ENCODE data around the gene SLU7.
"Not testable (repeated sequence)": the region's sequence is repeated elsewhere in the genome, so short reads cannot be mapped to it uniquely, and the experiment has no call there.

SLU7 gene

DNA sequence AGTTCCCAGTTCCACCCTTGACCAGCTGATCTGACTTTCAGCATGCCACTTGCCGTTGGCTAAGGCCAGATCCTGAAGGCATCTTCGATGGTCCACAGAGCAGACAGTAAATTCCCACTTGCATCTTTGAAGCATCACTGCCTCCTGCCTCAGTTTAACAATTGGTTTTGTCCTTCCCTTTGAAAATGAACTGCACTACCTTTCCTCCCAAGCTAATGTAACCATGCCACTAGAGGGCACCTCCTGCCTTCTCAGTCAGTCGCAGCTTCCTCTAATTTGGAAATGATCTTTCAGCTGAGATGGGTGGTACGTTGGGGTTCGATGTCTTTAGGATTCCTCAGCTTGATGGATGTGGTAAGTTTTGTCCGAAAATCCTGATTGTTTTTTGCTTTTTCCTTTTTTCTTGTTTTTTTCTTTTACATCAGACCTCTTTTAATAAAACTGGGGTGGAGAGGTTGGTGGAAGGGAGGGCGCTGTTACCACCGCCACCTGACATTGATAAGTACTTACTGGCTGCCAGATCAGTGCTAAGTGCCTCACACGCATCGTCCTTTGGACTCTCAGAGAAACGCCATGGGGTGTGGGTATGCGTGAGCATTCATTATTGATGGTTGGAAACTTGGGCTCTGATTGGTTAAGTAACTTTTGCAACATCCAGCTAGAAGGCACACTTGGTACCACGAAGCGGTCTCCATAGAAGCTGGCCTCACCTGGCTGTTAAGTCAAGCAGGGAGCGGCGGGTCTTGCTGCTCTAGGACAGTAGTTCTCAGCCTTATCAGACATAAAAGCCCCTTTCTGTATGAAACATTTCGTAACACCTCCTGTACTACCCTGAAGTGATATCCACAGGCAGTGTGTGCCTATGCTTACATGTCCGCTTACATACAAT, 19.7 kb upstream of the SLU7 start:
- H3K9me3 Mint-ChIP-seq: no peaks in the 10 kb centered on the region
- H3K27me3 Mint-ChIP-seq: peaks cover 5% of the 10 kb centered on the region
- H3K4me1 Mint-ChIP-seq (ENCODE audit: low read depth): peaks cover 80% of the 10 kb centered on the region
- peak overlapping the region; percentile 98 for H3K27ac Mint-ChIP-seq
- H3K36me3 Mint-ChIP-seq (ENCODE audit: low read depth): no peaks in the 10 kb centered on the region
- H3K4me3 Mint-ChIP-seq: peak overlapping the region; percentile 87

- no peaks in the 10 kb centered on the region for H3K36me3 Mint-ChIP-seq (ENCODE audit: low read depth)
- peaks cover 70% of the 10 kb centered on the region for H3K4me1 Mint-ChIP-seq (ENCODE audit: low read depth)
- H3K9me3 Mint-ChIP-seq: no peaks in the 10 kb centered on the region
- peak overlapping the region; percentile 72 for H3K27ac Mint-ChIP-seq
- peaks cover 5% of the 10 kb centered on the region for H3K27me3 Mint-ChIP-seq
- H3K4me3 Mint-ChIP-seq: peak overlapping the region; percentile 38
These were observed 18.4 kb upstream of the SLU7 start for GRCh38 chr5:160437271-160437670.

- not testable (repeated sequence) for H3K4me3 Mint-ChIP-seq; H3K9me3 Mint-ChIP-seq; H3K27me3 Mint-ChIP-seq; H3K36me3 Mint-ChIP-seq (ENCODE audit: low read depth)
- Mint-ChIP-seq H3K4me1 (ENCODE audit: low read depth) (peaks cover 65% of the 10 kb centered on the region), H3K27ac (peak overlapping the region; percentile 72)
These were observed 17.8 kb upstream of the SLU7 start for GRCh38 chr5:160436661-160437060.

GRCh38 chr5:160436017-160436416, 17.1 kb upstream of the SLU7 start:
- H3K27me3 Mint-ChIP-seq: peaks cover 5% of the 10 kb centered on the region
- H3K4me3 Mint-ChIP-seq: no peak overlapping the region
- H3K4me1 Mint-ChIP-seq (ENCODE audit: low read depth): peaks cover 59% of the 10 kb centered on the region
- no peaks in the 10 kb centered on the region for H3K9me3 Mint-ChIP-seq
- H3K27ac Mint-ChIP-seq: peak overlapping the region; percentile 31
- H3K36me3 Mint-ChIP-seq (ENCODE audit: low read depth): no peaks in the 10 kb centered on the region

- Mint-ChIP-seq H3K27ac (peak overlapping the region; percentile 31), H3K4me3 (no peak overlapping the region), H3K27me3 (peaks cover 5% of the 10 kb centered on the region), H3K9me3 (no peaks in the 10 kb centered on the region), H3K4me1 (ENCODE audit: low read depth) (peaks cover 54% of the 10 kb centered on the region), H3K36me3 (ENCODE audit: low read depth) (no peaks in the 10 kb centered on the region)
These were observed 16.7 kb upstream of the SLU7 start for GRCh38 chr5:160435532-160435931.

DNA sequence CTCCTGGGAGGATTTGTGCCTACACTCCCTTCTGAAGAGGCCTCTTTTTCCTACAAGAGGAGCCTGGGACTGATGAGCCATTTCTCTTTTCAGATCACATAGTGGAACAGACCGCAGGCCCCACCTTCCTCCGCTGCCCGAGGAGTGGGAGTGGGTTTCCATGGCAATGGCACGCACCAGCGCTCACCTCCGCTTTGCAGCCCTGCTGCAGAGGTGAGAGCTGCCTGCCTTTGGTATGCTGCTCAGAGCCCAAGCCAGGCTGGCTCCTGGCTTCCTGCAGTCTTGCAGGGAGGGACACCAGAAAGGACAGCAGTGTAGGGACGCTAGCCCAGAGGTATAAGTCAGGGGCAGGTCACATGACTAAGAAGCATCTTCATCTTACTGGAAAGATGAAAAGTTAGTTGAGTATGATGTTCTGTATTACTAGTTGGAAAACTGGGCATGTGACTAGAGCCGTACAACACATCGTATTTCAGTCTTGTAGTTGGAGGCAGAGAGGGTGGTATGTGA, 15.2 kb upstream of the SLU7 start:
- Mint-ChIP-seq H3K9me3 (no peaks in the 10 kb centered on the region), H3K27me3 (peaks cover 5% of the 10 kb centered on the region), H3K4me1 (ENCODE audit: low read depth) (peaks cover 41% of the 10 kb centered on the region), H3K36me3 (ENCODE audit: low read depth) (peaks cover 3% of the 10 kb centered on the region), H3K4me3 (no peak overlapping the region), H3K27ac (no peak overlapping the region)

- H3K27me3 Mint-ChIP-seq: peaks cover 5% of the 10 kb centered on the region
- no peak overlapping the region for H3K4me3 Mint-ChIP-seq
- H3K4me1 Mint-ChIP-seq (ENCODE audit: low read depth): peaks cover 32% of the 10 kb centered on the region
- H3K9me3 Mint-ChIP-seq: no peaks in the 10 kb centered on the region
- no peak overlapping the region for H3K27ac Mint-ChIP-seq
- peaks cover 16% of the 10 kb centered on the region for H3K36me3 Mint-ChIP-seq (ENCODE audit: low read depth)
These were observed 13.9 kb upstream of the SLU7 start for GRCh38 chr5:160432787-160433186.

GRCh38 chr5:160432196-160432595, 13.3 kb upstream of the SLU7 start:
- H3K27me3 Mint-ChIP-seq: peaks cover 5% of the 10 kb centered on the region
- H3K36me3 Mint-ChIP-seq (ENCODE audit: low read depth): peaks cover 22% of the 10 kb centered on the region
- peaks cover 30% of the 10 kb centered on the region for H3K4me1 Mint-ChIP-seq (ENCODE audit: low read depth)
- H3K4me3 Mint-ChIP-seq: no peak overlapping the region
- no peaks in the 10 kb centered on the region for H3K9me3 Mint-ChIP-seq
- H3K27ac Mint-ChIP-seq: no peak overlapping the region

DNA sequence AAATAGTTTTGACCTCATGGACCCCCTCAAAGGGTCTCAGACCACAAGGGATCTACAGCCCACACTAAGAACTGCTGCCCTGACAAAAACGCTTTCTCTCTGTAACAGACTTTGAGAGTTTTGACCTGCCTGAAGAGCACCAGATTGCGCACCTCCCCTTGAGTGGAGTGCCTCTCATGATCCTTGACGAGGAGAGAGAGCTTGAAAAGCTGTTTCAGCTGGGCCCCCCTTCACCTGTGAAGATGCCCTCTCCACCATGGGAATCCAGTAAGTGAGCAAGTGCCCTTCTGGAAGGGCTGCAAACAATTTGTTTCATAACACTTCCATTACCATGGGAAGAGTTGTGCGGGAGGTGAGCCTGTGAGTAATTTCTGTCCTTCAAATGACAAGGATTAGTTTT, 8.7 kb upstream of the SLU7 start:
- H3K4me3 Mint-ChIP-seq: no peak overlapping the region
- peaks cover 27% of the 10 kb centered on the region for H3K4me1 Mint-ChIP-seq (ENCODE audit: low read depth)
- H3K9me3 Mint-ChIP-seq: no peaks in the 10 kb centered on the region
- no peaks in the 10 kb centered on the region for H3K27me3 Mint-ChIP-seq
- no peak overlapping the region for H3K27ac Mint-ChIP-seq
- H3K36me3 Mint-ChIP-seq (ENCODE audit: low read depth): peaks cover 52% of the 10 kb centered on the region

- Mint-ChIP-seq H3K27me3 (no peaks in the 10 kb centered on the region), H3K4me1 (ENCODE audit: low read depth) (peaks cover 69% of the 10 kb centered on the region), H3K27ac (peak overlapping the region; percentile 36), H3K36me3 (ENCODE audit: low read depth) (peaks cover 43% of the 10 kb centered on the region), H3K4me3 (peak overlapping the region; percentile 95), H3K9me3 (no peaks in the 10 kb centered on the region)
These were observed 4.2 kb upstream of the SLU7 start for GRCh38 chr5:160423099-160423498.

DNA sequence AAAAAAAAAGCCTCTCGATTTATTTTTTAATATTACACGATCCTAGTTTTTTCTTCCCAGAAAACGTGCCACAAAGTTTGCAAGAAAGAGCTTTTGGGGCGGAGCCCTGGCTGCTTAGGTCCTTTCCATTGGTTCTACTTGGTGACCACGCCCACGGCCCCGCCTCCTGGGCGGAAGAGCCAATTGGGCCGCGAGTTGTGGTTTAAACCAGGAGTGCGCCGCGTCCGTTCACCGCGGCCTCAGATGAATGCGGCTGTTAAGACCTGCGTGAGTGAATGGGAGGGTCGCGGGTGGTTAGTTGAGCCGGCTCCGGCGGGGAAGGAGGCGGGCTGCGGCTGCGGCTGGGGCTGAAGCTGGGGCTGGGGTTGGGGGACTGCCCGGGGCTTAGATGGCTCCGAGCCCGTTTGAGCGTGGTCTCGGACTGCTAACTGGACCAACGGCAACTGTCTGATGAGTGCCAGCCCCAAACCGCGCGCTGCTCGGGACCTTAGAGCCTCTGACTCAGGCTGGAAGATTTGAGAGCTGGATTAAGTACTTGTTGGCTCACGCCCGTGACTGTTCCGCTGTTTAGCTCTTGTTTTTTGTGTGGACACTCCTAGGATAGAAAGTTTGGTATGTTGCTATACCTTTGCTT, 2.9 kb upstream of the SLU7 start, which contains the start of gene PTTG1:
Gene PTTG1 (plus strand): TSS at position 231 of the 634 bp plus-strand sequence. CDS start 458 bp downstream, outside the sequence.
- Mint-ChIP-seq H3K36me3 (ENCODE audit: low read depth) (peaks cover 31% of the 10 kb centered on the region), H3K4me3 (peak within 1 kb of the TSS; percentile 95), H3K27ac (peak within 1 kb of the TSS; percentile 95), H3K9me3 (no peaks in the 10 kb centered on the region), H3K27me3 (no peaks in the 10 kb centered on the region), H3K4me1 (ENCODE audit: low read depth) (peaks cover 81% of the 10 kb centered on the region)

DNA sequence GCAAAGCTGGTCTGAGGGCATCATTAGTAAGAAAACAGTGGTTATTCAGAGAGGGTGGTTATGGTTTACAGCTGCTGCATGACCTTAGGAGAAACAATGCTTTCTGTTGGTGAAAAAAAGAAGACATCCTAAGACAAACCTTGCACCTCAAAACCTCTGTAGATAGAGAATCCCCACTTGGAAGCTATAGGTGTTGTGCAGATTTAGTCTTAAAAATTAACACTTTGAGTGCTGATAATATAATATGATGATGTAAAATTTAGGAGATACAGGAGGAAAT, 1.4 kb upstream of the SLU7 start:
- Mint-ChIP-seq H3K27me3 (no peaks in the 10 kb centered on the region), H3K4me1 (ENCODE audit: low read depth) (peaks cover 83% of the 10 kb centered on the region), H3K4me3 (peak overlapping the region; percentile 98), H3K36me3 (ENCODE audit: low read depth) (peaks cover 26% of the 10 kb centered on the region), H3K9me3 (no peaks in the 10 kb centered on the region), H3K27ac (peak overlapping the region; percentile 96)

GRCh38 chr5:160419458-160420330, 813 bp upstream of the SLU7 start:
- H3K4me3 Mint-ChIP-seq: peak overlapping the region; percentile 98
- peaks cover 25% of the 10 kb centered on the region for H3K36me3 Mint-ChIP-seq (ENCODE audit: low read depth)
- H3K27ac Mint-ChIP-seq: peak overlapping the region; percentile 96
- H3K27me3 Mint-ChIP-seq: no peaks in the 10 kb centered on the region
- no peaks in the 10 kb centered on the region for H3K9me3 Mint-ChIP-seq
- H3K4me1 Mint-ChIP-seq (ENCODE audit: low read depth): peaks cover 77% of the 10 kb centered on the region

GRCh38 chr5:160399402-160400353, 19.2 kb downstream of the SLU7 start, which contains the start of gene FAM200C:
TSS of gene FAM200C (minus strand) at chr5:160400054. CDS start at chr5:160395490, 4,564 bp downstream.
- H3K27me3 Mint-ChIP-seq: no peaks in the 10 kb centered on the region
- H3K36me3 Mint-ChIP-seq (ENCODE audit: low read depth): peaks cover 18% of the 10 kb centered on the region
- peaks cover 15% of the 10 kb centered on the region for H3K4me1 Mint-ChIP-seq (ENCODE audit: low read depth)
- peak within 1 kb of the TSS; percentile 87 for H3K27ac Mint-ChIP-seq
- H3K9me3 Mint-ChIP-seq: no peaks in the 10 kb centered on the region
- H3K4me3 Mint-ChIP-seq: peak within 1 kb of the TSS; percentile 90
